DMS 273 treated with DMSO at 0.1 percent for 48 hours (cell line): ENCODE data around the gene ADAMTS2.
"Not testable (repeated sequence)": the region's sequence is repeated elsewhere in the genome, so short reads cannot be mapped to it uniquely, and the experiment has no call there.

Experiments used
- DNase-seq: peaks from one replicate; lab custom pipeline; 2025; lab: John Stamatoyannopoulos, UW

The ADAMTS2 gene

DNA sequence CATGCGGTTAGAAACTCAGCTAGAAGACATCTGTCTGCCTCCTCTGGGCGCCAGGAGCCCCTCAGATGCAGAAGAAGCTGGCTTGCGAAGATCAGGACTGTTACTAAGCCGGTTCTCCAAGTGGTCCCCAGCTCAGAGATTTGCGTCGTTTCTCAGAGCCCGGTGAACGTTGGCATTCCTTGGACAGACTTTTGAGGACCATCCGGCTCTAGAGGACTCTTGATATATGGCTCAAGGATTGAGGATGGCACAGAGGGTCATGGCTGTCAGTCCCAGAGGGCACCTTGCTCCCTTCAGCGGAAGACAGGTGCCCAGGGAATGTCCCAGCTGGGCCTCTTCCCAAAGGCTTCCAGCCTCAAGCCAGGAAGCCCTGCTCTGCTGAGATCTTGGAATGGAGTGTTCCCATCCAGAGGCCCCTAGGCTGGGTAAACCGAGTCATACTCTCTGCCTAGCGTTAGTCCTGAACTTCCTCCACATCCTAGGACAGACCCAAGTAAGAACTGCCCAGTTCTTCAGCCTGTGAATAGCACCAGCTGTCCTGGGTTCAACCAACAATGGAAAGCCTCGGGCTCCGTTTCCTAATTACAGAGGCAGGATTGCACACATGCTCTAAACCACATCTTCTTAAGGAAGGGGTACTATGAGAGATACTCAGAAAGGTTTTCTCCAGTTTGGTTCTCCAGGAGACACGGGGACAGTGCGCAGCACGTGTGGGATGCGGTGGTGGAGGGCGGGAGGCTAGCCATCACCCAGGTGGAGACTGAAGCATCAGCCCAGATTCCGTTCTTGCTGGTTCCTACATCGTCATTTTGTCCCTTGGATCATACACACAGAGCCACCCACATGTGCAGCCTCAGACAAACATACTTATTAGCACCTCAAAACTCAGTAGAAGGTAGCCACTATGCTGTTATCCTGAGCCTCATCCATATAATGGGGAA, 233.7 kb downstream of the ADAMTS2 start:
- DNase-seq: no peak

- DNase-seq: no peak
These were observed 234.7 kb downstream of the ADAMTS2 start for GRCh38 chr5:179110528-179110927.

GRCh38 chr5:179101282-179101681, 244.0 kb downstream of the ADAMTS2 start:
- not testable (repeated sequence) for DNase-seq

DNA sequence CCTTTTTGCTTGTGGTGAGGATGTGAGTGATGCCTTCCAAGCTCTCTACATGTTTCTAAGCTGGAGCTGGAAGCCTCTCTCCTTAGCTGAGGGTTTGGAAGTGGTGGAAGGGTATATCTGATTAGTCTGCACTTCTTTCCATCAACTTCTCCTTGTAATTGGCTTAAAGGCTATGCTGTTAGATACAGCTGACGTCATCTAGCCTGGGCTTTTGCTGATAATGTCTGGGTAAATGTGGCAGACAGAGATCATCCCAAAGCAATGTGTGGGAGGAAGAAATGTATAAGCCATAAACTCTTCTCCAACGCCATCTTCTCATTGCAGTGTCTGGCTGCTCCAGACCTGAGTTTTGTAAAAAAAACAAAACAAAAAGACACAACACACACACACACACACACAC, 255.8 kb downstream of the ADAMTS2 start:
- DNase-seq: no peak

DNA sequence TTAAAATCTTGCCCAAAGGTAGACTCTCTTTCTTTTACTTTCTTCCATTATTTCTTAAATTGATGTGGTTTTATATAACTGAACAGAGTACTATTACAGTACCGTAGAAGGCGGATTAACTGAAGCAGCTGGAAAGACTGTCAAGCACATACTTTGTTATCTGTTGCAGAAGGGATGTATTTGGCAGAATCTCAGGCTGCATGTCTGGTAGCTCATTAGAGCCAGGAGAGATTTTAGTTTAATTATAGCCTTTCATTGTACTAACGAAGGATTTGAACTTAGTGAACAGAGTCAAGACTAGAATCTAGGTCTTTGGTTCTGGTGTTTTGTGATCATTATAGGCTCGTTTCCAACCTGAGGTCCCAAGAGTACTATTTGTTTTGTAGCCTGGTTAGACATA, 264.5 kb downstream of the ADAMTS2 start:
- DNase-seq: no peak

DNA sequence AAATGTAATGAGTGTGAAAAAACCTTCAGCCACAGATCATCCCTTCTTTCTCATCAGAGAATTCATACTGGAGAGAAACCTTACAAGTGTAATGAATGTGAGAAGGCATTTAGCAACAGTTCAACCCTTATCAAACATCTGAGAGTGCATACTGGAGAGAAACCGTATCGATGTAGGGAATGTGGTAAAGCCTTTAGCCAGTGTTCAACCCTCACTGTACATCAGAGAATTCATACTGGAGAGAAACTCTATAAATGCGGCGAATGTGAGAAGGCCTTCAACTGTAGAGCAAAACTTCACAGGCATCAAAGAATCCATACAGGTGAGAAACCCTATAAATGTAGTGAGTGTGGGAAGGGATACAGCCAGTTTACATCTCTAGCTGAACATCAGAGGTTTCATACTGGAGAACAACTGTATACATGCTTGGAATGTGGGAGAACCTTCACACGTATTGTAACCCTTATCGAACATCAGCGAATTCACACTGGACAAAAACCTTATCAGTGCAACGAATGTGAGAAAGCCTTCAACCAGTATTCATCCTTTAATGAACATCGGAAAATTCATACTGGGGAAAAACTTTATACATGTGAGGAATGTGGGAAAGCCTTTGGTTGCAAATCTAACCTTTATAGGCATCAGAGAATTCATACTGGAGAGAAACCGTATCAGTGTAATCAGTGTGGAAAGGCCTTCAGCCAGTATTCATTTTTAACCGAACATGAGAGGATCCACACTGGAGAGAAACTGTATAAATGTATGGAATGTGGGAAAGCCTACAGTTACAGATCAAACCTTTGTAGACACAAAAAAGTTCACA, 265.9 kb downstream of the ADAMTS2 start:
- DNase-seq: no peak

- no peak for DNase-seq
These were observed 279.6 kb downstream of the ADAMTS2 start for GRCh38 chr5:179065703-179066102.

DNA sequence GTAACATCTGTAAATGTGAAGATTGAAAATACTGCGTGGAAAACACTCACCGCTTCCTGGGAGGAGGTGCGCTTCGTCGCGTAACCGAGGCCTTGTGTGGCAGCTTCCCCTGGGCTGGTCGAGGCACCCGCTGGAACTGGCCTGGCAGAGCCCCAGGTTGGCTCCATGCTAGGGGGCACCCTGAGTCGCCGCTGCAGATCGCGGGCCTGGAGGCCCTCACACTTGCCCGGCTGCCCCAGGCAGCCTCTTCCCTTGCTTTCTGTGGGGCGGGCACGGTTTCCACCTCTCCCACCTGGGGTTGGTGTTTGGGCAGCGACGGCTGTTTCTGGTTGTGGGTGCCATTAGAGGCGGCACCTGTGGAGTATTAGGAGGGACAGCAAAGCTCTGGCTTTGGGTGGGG, 284.2 kb downstream of the ADAMTS2 start:
- no peak for DNase-seq
